CD4-positive, alpha-beta T cell treated with Interleukin-15 for 1 hour (primary cell): ENCODE measurements around the gene AHCYL2.
"Not testable (repeated sequence)": the region's sequence is repeated elsewhere in the genome, so short reads cannot be mapped to it uniquely, and the experiment has no call there.

Experiments used
- DNase-seq: peaks from one replicate; pipeline ENCODE4 v3.0.0-alpha.2; 2020

Gene AHCYL2

GRCh38 chr7:129209067-129209926 is 15.5 kb upstream of the AHCYL2 start:
- DNase-seq, result no peak

GRCh38 chr7:129210256-129210988 is 14.4 kb upstream of the AHCYL2 start:
- DNase-seq, result peak; percentile 61

- no peak for DNase-seq
Observed at GRCh38 chr7:129210989-129211312, 13.9 kb upstream of the AHCYL2 start.

GRCh38 chr7:129212126-129212525 is 12.7 kb upstream of the AHCYL2 start:
- no peak for DNase-seq

GRCh38 chr7:129212596-129212995 is 12.2 kb upstream of the AHCYL2 start:
- no peak for DNase-seq

GRCh38 chr7:129213828-129214227 is 11.0 kb upstream of the AHCYL2 start:
- DNase-seq, result no peak

GRCh38 chr7:129215691-129216090 is 9.1 kb upstream of the AHCYL2 start:
- not testable (repeated sequence) for DNase-seq

- not testable (repeated sequence) for DNase-seq
Observed at GRCh38 chr7:129216101-129216715, 8.6 kb upstream of the AHCYL2 start.

- not testable (repeated sequence) for DNase-seq
Observed at GRCh38 chr7:129216821-129217416, 7.9 kb upstream of the AHCYL2 start.

- DNase-seq, result peak; percentile 71
Observed at GRCh38 chr7:129218514-129219062, 6.2 kb upstream of the AHCYL2 start.

GRCh38 chr7:129219166-129219565 is 5.7 kb upstream of the AHCYL2 start:
- not testable (repeated sequence) for DNase-seq

GRCh38 chr7:129222064-129222463 is 2.8 kb upstream of the AHCYL2 start:
- DNase-seq, result no peak

GRCh38 chr7:129225206-129225930 is 538 bp downstream of the AHCYL2 start:
- DNase-seq, result peak; percentile 51

GRCh38 chr7:129225931-129226572 is 1.2 kb downstream of the AHCYL2 start:
- DNase-seq, result no peak

GRCh38 chr7:129227646-129228578 is 3.1 kb downstream of the AHCYL2 start:
- no peak for DNase-seq

- no peak for DNase-seq
Observed at GRCh38 chr7:129228633-129229032, 3.8 kb downstream of the AHCYL2 start.

GRCh38 chr7:129231666-129232065 is 6.8 kb downstream of the AHCYL2 start:
- no peak for DNase-seq

- no peak for DNase-seq
Observed at GRCh38 chr7:129238546-129238945, 13.7 kb downstream of the AHCYL2 start.

GRCh38 chr7:129240119-129240820 is 15.4 kb downstream of the AHCYL2 start:
- DNase-seq, result no peak

GRCh38 chr7:129244220-129244619 is 19.4 kb downstream of the AHCYL2 start:
- DNase-seq, result no peak
